B cell (primary cell): ENCODE measurements around the gene VPS13D. TPM values are rescaled to one million over a fixed set of nuclear protein-coding genes. Genes with fewer than 3 reads are reported as not detected.
A peak's percentile ranks its signal among the peaks of the same experiment; 100 is the strongest.

Experiments
- ATAC-seq: fragments of 200-7000 bp; cut with Tn5 transposase; one replicate; pipeline ENCODE4 v1.10.0; 2021; ENCODE audit warnings: low read depth, mild to moderate bottlenecking, moderate number of reproducible peaks, moderate library complexity
- CTCF ChIA-PET: fragments of 350-600 bp; sonication (Branson Sonifier 250); formaldehyde crosslinking; loops from one replicate; lab custom pipeline; 2021; ENCODE audit warnings: antibody characterized with exemption, inconsistent platforms; lab: Charles Lee
- POLR2A ChIA-PET: fragments of 350-600 bp; sonication (Branson Sonifier 250); formaldehyde crosslinking; loops from one replicate; lab custom pipeline; 2021; ENCODE audit warnings: antibody characterized with exemption; lab: Charles Lee
- DNase-seq: peaks from one replicate; pipeline ENCODE4 v3.0.0; 2013
- H2AFZ ChIP-seq: 2 replicates; pipeline ENCODE4 v1.6.1; 2012; ENCODE audit warnings: mild to moderate bottlenecking, low read depth, low read length; ENCODE audit not compliant: insufficient read depth, poor library complexity, severe bottlenecking
- H3K27ac ChIP-seq, 2 donors: 1 replicate in 1 of 2; 2 replicates in 1 of 2; pipeline ENCODE4 v1.5.1; 2012 to 2013; ENCODE audit warnings: low read length in 2 of 2, mild to moderate bottlenecking in 2 of 2, moderate library complexity in 1 of 2
- H3K27me3 ChIP-seq, 4 experiments: fragments of 200-600 bp in 1 of 4; sonication (generic) in 1 of 4; replicated peaks in 1 of 4; 1 replicate in 2 of 4; 2 replicates in 2 of 4; pipeline versions ENCODE4 v1.6.1 to v1.7.0; 2013 to 2016; ENCODE audit warnings: low read length in 3 of 4, mild to moderate bottlenecking in 2 of 4, mixed read lengths in 1 of 4, moderate library complexity in 1 of 4; ENCODE audit not compliant: insufficient read depth in 4 of 4, control insufficient read depth in 3 of 4; ENCODE audit errors: control extremely low read depth in 1 of 4
- H3K36me3 ChIP-seq, 2 experiments: replicated peaks in 1 of 2; 1 replicate in 1 of 2; 2 replicates in 1 of 2; pipeline versions ENCODE4 v1.6.1 to v1.7.1; 2013; ENCODE audit warnings: low read length in 1 of 2; ENCODE audit not compliant: insufficient read depth in 2 of 2, control insufficient read depth in 1 of 2; ENCODE audit errors: control extremely low read depth in 1 of 2, extremely low read depth in 1 of 2
- H3K4me1 ChIP-seq, 2 donors: fragments of 200-600 bp in 1 of 2; sonication (generic) in 1 of 2; 1 replicate in 1 of 2; 2 replicates in 1 of 2; pipeline versions ENCODE4 v1.5.1 to v1.6.1; 2013 to 2017; ENCODE audit warnings: low read length in 2 of 2; ENCODE audit not compliant: control insufficient read depth in 2 of 2, insufficient read depth in 2 of 2
- H3K4me2 ChIP-seq: replicated peaks from 2 replicates; pipeline ENCODE3; 2012; ENCODE audit warnings: mild to moderate bottlenecking, low read depth, low read length; ENCODE audit not compliant: poor library complexity, severe bottlenecking
- H3K4me3 ChIP-seq, 5 experiments: fragments of 200-600 bp in 1 of 5; sonication (generic) in 1 of 5; 1 replicate in 3 of 5; 2 replicates in 2 of 5; pipeline versions ENCODE4 v1.5.1 to v1.7.0; 2011 to 2016; ENCODE audit warnings: low read length in 4 of 5, mild to moderate bottlenecking in 4 of 5, low read depth in 2 of 5, control low read depth in 1 of 5, moderate library complexity in 1 of 5; ENCODE audit not compliant: insufficient read depth in 1 of 5; ENCODE audit errors: control extremely low read depth in 1 of 5, extremely low read depth in 1 of 5
- H3K79me2 ChIP-seq: fragments of 200-600 bp; sonication (generic); one replicate; pipeline ENCODE4 v1.6.0; 2016; ENCODE audit warnings: low read length; ENCODE audit not compliant: control insufficient read depth, insufficient read depth
- H3K9ac ChIP-seq: fragments of 200-600 bp; sonication (generic); 2 replicates; pipeline ENCODE4 v1.6.1; 2017; ENCODE audit warnings: mild to moderate bottlenecking, low read length, moderate library complexity
- H3K9me3 ChIP-seq, 3 donors: one replicate each; pipeline versions ENCODE4 v1.6.1 to v1.7.1; 2013; ENCODE audit warnings: low read length in 2 of 3; ENCODE audit not compliant: control insufficient read depth in 2 of 3, insufficient read depth in 1 of 3; ENCODE audit errors: control extremely low read depth in 1 of 3
- H4K20me1 ChIP-seq: 2 replicates; pipeline ENCODE4 v1.6.0; 2012; ENCODE audit warnings: mild to moderate bottlenecking, low read length; ENCODE audit not compliant: insufficient read depth, control insufficient read depth, poor library complexity, severe bottlenecking
- H3K27ac Mint-ChIP-seq: one replicate; pipeline ENCODE4 v1.8.0; 2021; ENCODE audit warnings: mixed read lengths
- H3K27me3 Mint-ChIP-seq: one replicate; pipeline ENCODE4 v1.8.0; 2021; ENCODE audit warnings: mixed read lengths
- H3K4me1 Mint-ChIP-seq: one replicate; pipeline ENCODE4 v1.8.0; 2021; ENCODE audit warnings: mixed read lengths
- H3K4me3 Mint-ChIP-seq: one replicate; pipeline ENCODE4 v1.8.0; 2021; ENCODE audit warnings: mixed read lengths
- H3K9me3 Mint-ChIP-seq: one replicate; pipeline ENCODE4 v1.8.0; 2022; ENCODE audit warnings: mixed read lengths; ENCODE audit not compliant: insufficient read depth
- CTCF ChIP-seq: fragments of 200-600 bp; IDR thresholded peaks from one replicate; pipeline ENCODE4 v1.8.0; 2022; ENCODE audit warnings: antibody characterized with exemption, mild to moderate bottlenecking
- EZH2 ChIP-seq: IDR thresholded peaks from 2 replicates; pipeline ENCODE4 v1.6.1; 2012; ENCODE audit warnings: borderline replicate concordance, low read depth, mild to moderate bottlenecking, moderate library complexity, low read length; ENCODE audit not compliant: insufficient read depth, poor library complexity, severe bottlenecking
- WGBS: methylation state at CpG from one replicate; pipeline ENCODE4 v1.1.5; 2013; ENCODE audit warnings: missing lambda C conversion rate; ENCODE audit not compliant: insufficient coverage; 5-methylcytosine and 5-hydroxymethylcytosine counted together
- intact Hi-C: fragments of 100-400 bp; cut with micrococcal nuclease; formaldehyde crosslinking; loops from one replicate; pipeline ENCODE4 v1.10.0; 2022
- polyA plus RNA-seq: library from polyadenylated mRNA; depleted of rRNA; stranded (reverse); fragments of >200 nt; gene quantifications from 2 replicates; pipeline ENCODE4 v1.2.3, GENCODE V29; 2012
- total RNA-seq, 2 donors: library from RNA; stranded (reverse); fragments of 120-200 nt in 1 of 2; gene quantifications; 1 replicate in 1 of 2; 2 replicates in 1 of 2; pipeline versions ENCODE4 v1.2.3 to v1.2.4, GENCODE V29; 2013 to 2022

The VPS13D gene
- total and polyA plus RNA-seq, 2 donors (not counting 1 experiment from before 2014, with no cell fraction given) = 29.9 to 104 TPM

GRCh38 chr1:12314333-12314903 is 84.6 kb downstream of the VPS13D start:
- Histone ChIP-seq H4K20me1 (no peaks in the 10 kb centered on the region), H3K4me1 (no peaks in the 10 kb centered on the region), H3K4me3 (no peak overlapping the region), H3K9ac (no peak overlapping the region), H3K36me3 (peaks cover 4 to 81% of the 10 kb centered on the region in 2 experiments), H3K4me2 (no peak overlapping the region), H3K27ac (no peak overlapping the region), H3K27me3 (no peaks in the 10 kb centered on the region), H2AFZ (no peak overlapping the region), H3K79me2 (no peaks in the 10 kb centered on the region), H3K9me3 (no peaks in the 10 kb centered on the region)
- ChIA-PET CTCF (interaction anchor here (1.3 to 6.2 kb wide), 3 partner anchors 306 to 354 kb away, joined by 3 to 50 read pairs (median 7); partner anchors contain the start of gene DHRS3), POLR2A (no interaction called here)
- H3K4me1 Mint-ChIP-seq = no peaks in the 10 kb centered on the region
- H3K27me3 Mint-ChIP-seq = no peaks in the 10 kb centered on the region
- H3K4me3 Mint-ChIP-seq = no peak overlapping the region
- ATAC-seq (no peak), DNase-seq (peak; percentile 23)
- H3K27ac Mint-ChIP-seq = no peak overlapping the region
- no peaks in the 10 kb centered on the region for H3K9me3 Mint-ChIP-seq
- intact Hi-C loops = loop anchor here (1.0 kb wide), 2 partner anchors 306 to 345 kb away; no protein-coding TSS in a partner anchor
- TF ChIP-seq EZH2 (no peak), CTCF (peak; percentile 61)
- WGBS = no CpG with 5 or more reads among the region's 1 CpG

GRCh38 chr1:12315146-12315545 is 85.3 kb downstream of the VPS13D start:
- no peak for ATAC-seq
- CTCF ChIA-PET = interaction anchor here (1.0 to 6.2 kb wide), 3 partner anchors 207 to 353 kb away, joined by 3 to 50 read pairs (median 3); partner anchors contain the start of gene DHRS3
- H3K27ac Mint-ChIP-seq = no peak overlapping the region

More at GRCh38 chr1:12315146-12315545, 85.3 kb downstream of the VPS13D start:
- Mint-ChIP-seq H3K27me3 (no peaks in the 10 kb centered on the region), H3K9me3 (no peaks in the 10 kb centered on the region), H3K4me1 (no peaks in the 10 kb centered on the region), H3K4me3 (no peak overlapping the region)
- TF ChIP-seq CTCF = no peak
- no peak for TF ChIP-seq EZH2
- Histone ChIP-seq H3K9me3 (no peaks in the 10 kb centered on the region), H3K4me3 (no peak overlapping the region), H3K9ac (no peak overlapping the region), H3K27me3 (no peaks in the 10 kb centered on the region), H3K4me2 (no peak overlapping the region), H4K20me1 (no peaks in the 10 kb centered on the region), H3K27ac (no peak overlapping the region), H3K36me3 (peaks cover 4 to 82% of the 10 kb centered on the region in 2 experiments), H2AFZ (no peak overlapping the region), H3K79me2 (no peaks in the 10 kb centered on the region), H3K4me1 (no peaks in the 10 kb centered on the region)
- intact Hi-C loops = no loop called here
- DNase-seq = no peak
- WGBS = 100% methylated on average over 1 of the region's 2 CpGs
- POLR2A ChIA-PET = no interaction called here
